Suprapubic skin (tissue), 3 donors: Measurements from ENCODE around the gene EIF2B2.

Source experiments
- POLR2A ChIP-seq, 2 donors: fragments of 450-650 bp; IDR thresholded peaks; one replicate each; pipeline ENCODE4 v1.6.1; 2017; ENCODE audit warnings: antibody characterized with exemption in 2 of 2, mild to moderate bottlenecking in 2 of 2, moderate library complexity in 2 of 2
- TF ChIP-seq, protein P1 (sequence below), 2 donors: fragments of 200-600 bp in 1 of 2; fragments of 450-650 bp in 1 of 2; sonication (generic) in 1 of 2; IDR thresholded peaks; one replicate each; pipeline ENCODE4 v1.5.1; 2016 to 2019; ENCODE audit warnings: antibody characterized with exemption in 2 of 2, mild to moderate bottlenecking in 1 of 2, moderate library complexity in 1 of 2

- TF ChIP-seq, protein P1, sequence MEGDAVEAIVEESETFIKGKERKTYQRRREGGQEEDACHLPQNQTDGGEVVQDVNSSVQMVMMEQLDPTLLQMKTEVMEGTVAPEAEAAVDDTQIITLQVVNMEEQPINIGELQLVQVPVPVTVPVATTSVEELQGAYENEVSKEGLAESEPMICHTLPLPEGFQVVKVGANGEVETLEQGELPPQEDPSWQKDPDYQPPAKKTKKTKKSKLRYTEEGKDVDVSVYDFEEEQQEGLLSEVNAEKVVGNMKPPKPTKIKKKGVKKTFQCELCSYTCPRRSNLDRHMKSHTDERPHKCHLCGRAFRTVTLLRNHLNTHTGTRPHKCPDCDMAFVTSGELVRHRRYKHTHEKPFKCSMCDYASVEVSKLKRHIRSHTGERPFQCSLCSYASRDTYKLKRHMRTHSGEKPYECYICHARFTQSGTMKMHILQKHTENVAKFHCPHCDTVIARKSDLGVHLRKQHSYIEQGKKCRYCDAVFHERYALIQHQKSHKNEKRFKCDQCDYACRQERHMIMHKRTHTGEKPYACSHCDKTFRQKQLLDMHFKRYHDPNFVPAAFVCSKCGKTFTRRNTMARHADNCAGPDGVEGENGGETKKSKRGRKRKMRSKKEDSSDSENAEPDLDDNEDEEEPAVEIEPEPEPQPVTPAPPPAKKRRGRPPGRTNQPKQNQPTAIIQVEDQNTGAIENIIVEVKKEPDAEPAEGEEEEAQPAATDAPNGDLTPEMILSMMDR (IDR thresholded peaks at IDR 0.05), result no peak
- TF ChIP-seq POLR2A (IDR thresholded peaks at IDR 0.05), result peak in 1 of 2 donors; percentile 59
Measured at GRCh38 chr14:75050852-75051555, 48.3 kb downstream of the EIF2B2 start, which contains the start of gene MLH3.
